Tibial nerve (tissue), 4 donors: ENCODE results near the gene TMEM185A. TPM values are rescaled to one million over a fixed set of nuclear protein-coding genes. Genes with fewer than 3 reads are reported as not detected.
"Not testable (repeated sequence)": the region's sequence is repeated elsewhere in the genome, so short reads cannot be mapped to it uniquely, and the experiment has no call there.

ENCODE experiments used
- DNase-seq, 2 donors: peaks; one replicate each; pipeline ENCODE4 v3.0.0-alpha.2; 2019; ENCODE audit warnings: low spot score in 2 of 2
- H3K27ac ChIP-seq, 4 donors: fragments of 200-600 bp; sonication (generic) in 3 of 4; one replicate each; pipeline ENCODE4 v1.5.1; 2017 to 2019; ENCODE audit warnings: mild to moderate bottlenecking in 1 of 4
- H3K27me3 ChIP-seq, 2 donors: fragments of 200-600 bp; sonication (generic) in 1 of 2; one replicate each; pipeline versions ENCODE4 v1.5.1 to v1.6.0; 2017 to 2019
- H3K36me3 ChIP-seq, 3 donors: fragments of 200-600 bp; sonication (generic); one replicate each; pipeline ENCODE4 v1.5.1; 2018 to 2019
- H3K4me1 ChIP-seq, 4 donors: fragments of 200-600 bp; sonication (generic) in 3 of 4; one replicate each; pipeline ENCODE4 v1.5.1; 2017 to 2019
- H3K4me3 ChIP-seq, 4 donors: fragments of 200-600 bp; sonication (generic) in 3 of 4; one replicate each; pipeline ENCODE4 v1.5.1; 2017 to 2019; ENCODE audit warnings: mild to moderate bottlenecking in 1 of 4, moderate library complexity in 1 of 4
- H3K9me3 ChIP-seq, 4 donors: fragments of 200-600 bp; sonication (generic) in 3 of 4; one replicate each; pipeline ENCODE4 v1.5.1; 2017 to 2019
- EP300 ChIP-seq, 2 donors: sonication (generic); formaldehyde crosslinking; IDR thresholded peaks; one replicate each; pipeline ENCODE4 v1.6.1; 2017; ENCODE audit warnings: antibody characterized with exemption in 2 of 2, mild to moderate bottlenecking in 1 of 2
- POLR2A ChIP-seq, 2 donors: fragments of 450-650 bp; IDR thresholded peaks; one replicate each; pipeline ENCODE4 v1.6.1; 2017; ENCODE audit warnings: antibody characterized with exemption in 2 of 2, mild to moderate bottlenecking in 2 of 2, moderate library complexity in 2 of 2
- WGBS, 2 donors: methylation state at CpG; one replicate each; pipeline ENCODE4 v1.1.5; 2018; 5-methylcytosine and 5-hydroxymethylcytosine counted together
- total RNA-seq, 4 donors: library from RNA; depleted of rRNA; stranded (reverse); fragments of >200 nt; gene quantifications; one replicate each; pipeline ENCODE4 v1.1.0, GENCODE V29; 2016
- TF ChIP-seq, protein P1 (sequence below), 5 experiments: fragments of 200-600 bp in 3 of 5; fragments of 450-650 bp in 2 of 5; sonication (generic) in 3 of 5; IDR thresholded peaks; one replicate each; pipeline ENCODE4 v1.5.1; 2016 to 2019; ENCODE audit warnings: antibody characterized with exemption in 5 of 5, mild to moderate bottlenecking in 3 of 5, moderate library complexity in 2 of 5

The TMEM185A gene
- total RNA-seq, 4 donors from 2014 or later: 14.7 to 29.1 (median 21.5) TPM

DNA sequence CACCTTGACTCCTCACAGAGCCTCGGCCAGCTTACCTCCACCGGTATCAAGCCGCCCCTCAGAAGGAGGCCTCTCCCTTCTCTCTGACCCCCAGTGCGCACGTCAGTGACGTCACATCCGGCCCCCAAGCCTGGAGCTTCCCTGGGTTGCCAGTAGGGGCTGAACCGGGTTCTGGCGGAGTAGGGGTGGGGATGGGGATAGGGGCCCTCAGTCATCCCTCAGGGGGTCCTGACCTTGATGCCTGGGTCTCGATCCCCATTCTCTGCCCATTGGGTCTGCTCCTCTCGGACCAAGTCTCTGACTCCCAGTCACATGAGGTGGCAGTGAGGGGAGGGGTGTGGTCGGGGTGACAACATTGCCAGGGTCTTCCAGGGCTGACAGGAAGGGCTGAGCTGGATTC, 44.2 kb downstream of the TMEM185A start, which contains the start of gene MAGEA9B:
MAGEA9B (minus strand) TSS at position 101 of the 400 bp plus-strand sequence. CDS start 4,280 bp downstream, outside the sequence.
- not testable (repeated sequence) for H3K36me3 ChIP-seq, H3K27me3 ChIP-seq, DNase-seq, H3K4me3 ChIP-seq, H3K27ac ChIP-seq, H3K4me1 ChIP-seq, H3K9me3 ChIP-seq
- WGBS, 2 donors: no CpG with 5 or more reads among the region's 12 CpGs

DNA sequence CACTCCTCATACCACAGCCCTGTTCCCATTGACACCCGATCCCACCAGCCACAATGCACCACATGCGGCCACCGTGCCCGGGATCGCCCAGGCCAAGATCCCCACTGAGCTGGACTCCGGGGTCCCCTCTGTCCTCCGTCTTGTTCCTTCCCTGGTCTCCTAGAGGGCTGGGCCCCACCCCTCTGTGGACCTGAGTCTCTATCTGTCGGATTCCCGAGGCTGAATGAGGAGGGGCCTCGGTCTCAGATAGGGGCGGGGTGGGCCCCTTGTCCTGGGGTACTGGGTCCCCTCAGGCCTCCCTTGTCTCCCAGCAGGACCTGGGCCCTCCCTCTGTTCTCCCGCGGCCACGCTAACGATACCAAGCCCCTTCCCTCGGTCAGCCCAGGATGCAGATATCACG, 46.0 kb downstream of the TMEM185A start:
- H3K9me3 ChIP-seq, H3K27ac ChIP-seq, H3K4me3 ChIP-seq, H3K36me3 ChIP-seq, H3K27me3 ChIP-seq, H3K4me1 ChIP-seq, DNase-seq: not testable (repeated sequence)
- 91% methylated on average over 7 of the region's 17 CpGs; no CpG with 5 or more reads in 1 of the 2 donors for WGBS, 2 donors

DNA sequence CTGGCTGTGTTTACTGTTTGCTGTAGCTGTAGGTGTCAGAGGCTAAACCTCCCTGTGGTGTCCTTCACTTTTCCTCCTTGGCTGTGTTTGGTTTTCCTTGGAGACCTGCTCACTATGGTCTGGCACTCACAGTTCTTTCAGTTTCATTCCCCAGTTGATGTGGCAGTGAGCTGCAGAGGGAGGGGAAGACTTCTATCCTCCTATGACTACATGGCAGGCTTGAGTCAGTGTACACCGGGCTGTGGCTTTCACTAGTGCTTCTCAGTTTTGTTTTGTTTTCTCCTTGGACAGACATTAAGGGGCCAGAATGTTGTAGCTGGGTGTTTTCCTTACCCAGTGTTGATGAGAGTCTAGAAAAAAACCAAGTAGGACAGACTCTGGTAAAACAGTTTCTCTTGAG, 58.1 kb downstream of the TMEM185A start:
- no CpG with 5 or more reads among the region's 1 CpG for WGBS, 2 donors
- not testable (repeated sequence) for DNase-seq, H3K4me3 ChIP-seq, H3K4me1 ChIP-seq, H3K27ac ChIP-seq, H3K9me3 ChIP-seq, H3K27me3 ChIP-seq, H3K36me3 ChIP-seq

DNA sequence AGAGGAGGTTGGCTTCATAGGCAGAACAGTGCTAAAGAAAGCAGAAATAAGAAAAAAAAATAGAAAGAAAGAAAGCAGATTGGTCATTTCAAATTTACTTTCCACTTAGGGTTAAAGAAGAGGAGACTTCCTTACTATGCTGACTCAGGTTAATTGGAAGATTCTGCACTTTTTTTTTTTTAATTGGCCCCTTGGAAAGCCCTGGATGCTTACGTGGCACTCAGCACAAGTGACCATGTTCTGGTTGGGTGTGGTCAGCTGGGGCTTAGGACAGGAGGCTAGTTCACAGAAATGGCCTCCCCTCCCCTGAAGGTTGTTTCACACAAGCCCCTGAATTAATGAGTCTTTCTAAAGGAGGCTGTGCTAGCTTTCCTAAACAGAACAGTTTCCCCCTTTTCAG, 58.8 kb downstream of the TMEM185A start:
- no peak for TF ChIP-seq EP300 (IDR thresholded peaks at IDR 0.05)
- TF ChIP-seq, protein P1, sequence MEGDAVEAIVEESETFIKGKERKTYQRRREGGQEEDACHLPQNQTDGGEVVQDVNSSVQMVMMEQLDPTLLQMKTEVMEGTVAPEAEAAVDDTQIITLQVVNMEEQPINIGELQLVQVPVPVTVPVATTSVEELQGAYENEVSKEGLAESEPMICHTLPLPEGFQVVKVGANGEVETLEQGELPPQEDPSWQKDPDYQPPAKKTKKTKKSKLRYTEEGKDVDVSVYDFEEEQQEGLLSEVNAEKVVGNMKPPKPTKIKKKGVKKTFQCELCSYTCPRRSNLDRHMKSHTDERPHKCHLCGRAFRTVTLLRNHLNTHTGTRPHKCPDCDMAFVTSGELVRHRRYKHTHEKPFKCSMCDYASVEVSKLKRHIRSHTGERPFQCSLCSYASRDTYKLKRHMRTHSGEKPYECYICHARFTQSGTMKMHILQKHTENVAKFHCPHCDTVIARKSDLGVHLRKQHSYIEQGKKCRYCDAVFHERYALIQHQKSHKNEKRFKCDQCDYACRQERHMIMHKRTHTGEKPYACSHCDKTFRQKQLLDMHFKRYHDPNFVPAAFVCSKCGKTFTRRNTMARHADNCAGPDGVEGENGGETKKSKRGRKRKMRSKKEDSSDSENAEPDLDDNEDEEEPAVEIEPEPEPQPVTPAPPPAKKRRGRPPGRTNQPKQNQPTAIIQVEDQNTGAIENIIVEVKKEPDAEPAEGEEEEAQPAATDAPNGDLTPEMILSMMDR (IDR thresholded peaks at IDR 0.05): no peak
- TF ChIP-seq POLR2A (IDR thresholded peaks at IDR 0.05): no peak
- H3K4me3 ChIP-seq: no peak overlapping the region
- no peak overlapping the region for H3K27ac ChIP-seq
- H3K4me1 ChIP-seq: no peaks in the 10 kb centered on the region
- H3K36me3 ChIP-seq: no peaks in the 10 kb centered on the region
- DNase-seq: no peak
- no peaks in the 10 kb centered on the region for H3K9me3 ChIP-seq
- no peaks in the 10 kb centered on the region for H3K27me3 ChIP-seq
- 21 to 50% methylated on average over 1 of the region's 1 CpG for WGBS, 2 donors

DNA sequence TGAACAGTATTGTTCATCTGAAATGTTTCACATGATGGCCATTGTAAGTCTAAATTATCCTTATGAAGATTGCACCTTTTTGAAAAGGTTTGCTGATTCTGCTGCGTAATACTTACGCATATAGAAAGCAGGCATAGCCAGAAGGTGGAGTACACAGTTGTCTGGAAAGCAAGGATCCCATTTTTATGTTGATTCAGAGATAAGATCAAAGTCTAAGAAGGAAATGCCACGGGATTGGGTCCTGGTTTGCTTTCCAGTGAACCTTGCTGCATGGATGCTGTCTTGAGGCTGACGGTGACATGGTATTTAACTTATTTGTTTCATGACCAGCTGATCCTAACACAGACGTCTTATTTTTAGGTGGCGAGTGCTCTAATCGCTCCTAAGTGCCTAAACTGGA, 59.8 kb downstream of the TMEM185A start:
- no peak for DNase-seq
- no peak for TF ChIP-seq POLR2A (IDR thresholded peaks at IDR 0.05)
- TF ChIP-seq, protein P1 (IDR thresholded peaks at IDR 0.05): no peak
- TF ChIP-seq EP300 (IDR thresholded peaks at IDR 0.05): no peak
- WGBS, 2 donors: 74 to 84% methylated on average over 6 to 7 of the region's 7 CpGs
- Histone ChIP-seq H3K4me3 (no peak overlapping the region), H3K27me3 (no peaks in the 10 kb centered on the region), H3K27ac (no peak overlapping the region), H3K9me3 (no peaks in the 10 kb centered on the region), H3K36me3 (no peaks in the 10 kb centered on the region), H3K4me1 (no peaks in the 10 kb centered on the region)

DNA sequence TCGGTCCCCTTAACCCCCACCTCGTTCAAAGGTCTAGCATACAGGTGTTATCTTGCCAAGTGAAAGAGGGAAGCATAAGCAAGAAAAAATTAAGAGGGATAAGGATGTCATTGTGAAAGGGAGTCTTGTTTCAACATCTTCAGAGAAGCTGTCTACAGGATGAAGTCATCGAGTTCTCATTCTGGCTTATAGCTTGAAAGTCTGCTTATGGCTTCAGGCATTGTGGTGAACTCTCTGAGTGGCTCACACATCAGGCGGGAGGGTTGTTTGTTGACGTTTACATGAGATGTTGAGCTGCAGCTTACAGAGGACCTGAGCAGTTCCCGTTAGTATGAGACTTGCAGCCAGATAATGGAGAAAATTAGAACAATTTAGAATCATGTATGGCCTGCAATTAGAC, 60.9 kb downstream of the TMEM185A start:
- WGBS, 2 donors: 34 to 46% methylated on average over 6 of the region's 6 CpGs
- H3K27ac ChIP-seq: no peak overlapping the region

More for the DNA sequence above, 60.9 kb downstream of the TMEM185A start:
- Histone ChIP-seq H3K4me3 (no peak overlapping the region), H3K4me1 (no peaks in the 10 kb centered on the region), H3K9me3 (no peaks in the 10 kb centered on the region), H3K36me3 (no peaks in the 10 kb centered on the region), H3K27me3 (no peaks in the 10 kb centered on the region)
- no peak for DNase-seq
- TF ChIP-seq, protein P1 (IDR thresholded peaks at IDR 0.05): no peak
- TF ChIP-seq EP300 (IDR thresholded peaks at IDR 0.05): no peak
- TF ChIP-seq POLR2A (IDR thresholded peaks at IDR 0.05): no peak
